ENCODE data around the gene SNX24. TPM values are rescaled to one million over a fixed set of nuclear protein-coding genes. Genes with fewer than 3 reads are reported as not detected.

The SNX24 gene
- total and polyA plus RNA-seq, 9 of the 15 experiments (the other 6 are each of a cell fraction or from before 2014, with no cell fraction given): 5.3 to 10.1 (median 7.9) TPM

- TF ChIP-seq ZNF407 (IDR thresholded peaks at IDR 0.05; ENCODE audit: low read depth) (no peak), STAG1 (CRISPR knock-in tag; IDR thresholded peaks at IDR 0.05; ENCODE audit: borderline replicate concordance) (no peak)
These were observed 9.7 kb upstream of the SNX24 start (continued) for GRCh38 chr5:122835681-122836080.

- no peaks in the 10 kb centered on the region for H3K36me3 ChIP-seq (ENCODE audit: control insufficient read depth, insufficient read depth, low read length)
- H3K4me2 ChIP-seq (ENCODE audit: insufficient read depth, low read length): no peak overlapping the region
- H3K9me3 ChIP-seq (replicated peaks; ENCODE audit: control insufficient read depth, insufficient read depth, low read depth, low read length): no peaks in the 10 kb centered on the region
- ATAC-seq: no peak
- DNase-seq (ENCODE audit: extremely low read depth in 1 of 4, low spot score in 3 of 4): no peak
- no peaks in the 10 kb centered on the region for H4K20me1 ChIP-seq (replicated peaks; ENCODE audit: control insufficient read depth, insufficient read depth, low read length)
- no peak overlapping the region for H3K4me3 ChIP-seq
- no peak for FAIRE-seq
- intact Hi-C loops (cut with micrococcal nuclease): no loop called here
- no TSS peak for BruUV-seq (replicated peaks)
- no peaks in the 10 kb centered on the region for H3K4me1 ChIP-seq (replicated peaks in 1 of 2; ENCODE audit: control insufficient read depth in 2 of 2, insufficient read depth in 2 of 2, low read length in 2 of 2)
- in situ Hi-C loops (cut with MboI): no loop called here
- H2AFZ ChIP-seq (ENCODE audit: low read depth, low read length): no peak overlapping the region
- CTCF ChIA-PET (ENCODE audit: low intra/inter-chr PET ratio): no interaction called here
- H3K27me3 ChIP-seq (ENCODE audit: control insufficient read depth in 2 of 2, insufficient read depth in 2 of 2, low read length in 2 of 2): no peaks in the 10 kb centered on the region
- no peak overlapping the region for H3K9ac ChIP-seq (ENCODE audit: insufficient read depth in 1 of 2, low read depth in 2 of 2, low read length in 2 of 2)
- POLR2A ChIA-PET: no interaction called here
- no peaks in the 10 kb centered on the region for H3K9me1 ChIP-seq (ENCODE audit: control insufficient read depth, insufficient read depth, low read length)
- H3K27ac ChIP-seq (ENCODE audit: extremely low read depth, low read depth, low read length): no peak overlapping the region
- 24% methylated on average over 3 of the region's 3 CpGs for WGBS (ENCODE audit: insufficient coverage, low coverage, missing lambda C conversion rate)
- no peaks in the 10 kb centered on the region for H3K79me2 ChIP-seq (ENCODE audit: control insufficient read depth, insufficient read depth, low read length)
- TF ChIP-seq ZBTB9 (CRISPR knock-in tag; IDR thresholded peaks at IDR 0.05) (no peak), ETV6 (IDR thresholded peaks at IDR 0.05; ENCODE audit: borderline replicate concordance in 1 of 2, low read depth in 2 of 2, low read length in 1 of 2) (no peak), ETV6 (CRISPR knock-in tag; IDR thresholded peaks at IDR 0.05; ENCODE audit: borderline replicate concordance) (no peak), RBM34 (IDR thresholded peaks at IDR 0.05; ENCODE audit: borderline replicate concordance, insufficient read depth, low read length) (no peak), DLX4 (CRISPR knock-in tag; IDR thresholded peaks at IDR 0.05) (no peak), TRIM28 (IDR thresholded peaks at IDR 0.05) (no peak), CEBPG (CRISPR knock-in tag; IDR thresholded peaks at IDR 0.05) (no peak), CEBPG (tag; conservative IDR thresholded peaks at IDR 0.05 in 1 of 2, IDR thresholded peaks at IDR 0.05 in 1 of 2) (no peak), DDX20 (tag; IDR thresholded peaks at IDR 0.05; ENCODE audit: low read depth) (no peak)
These were observed 8.5 kb upstream of the SNX24 start for GRCh38 chr5:122836947-122837346.
